Endothelial cell (in vitro differentiated cells): ENCODE results near the gene ZNF774. TPM values are rescaled to one million over a fixed set of nuclear protein-coding genes. Genes with fewer than 3 reads are reported as not detected.

Experiments
- DNase-seq: peaks from one replicate; pipeline ENCODE4 v3.0.0; 2021; ENCODE audit warnings: low spot score
- H3K27ac Mint-ChIP-seq: one replicate; pipeline ENCODE4 v1.8.0; 2021; ENCODE audit warnings: mixed read lengths, inconsistent platforms; ENCODE audit not compliant: unreplicated experiment
- H3K27me3 Mint-ChIP-seq: one replicate; pipeline ENCODE4 v1.8.0; 2021; ENCODE audit warnings: mild to moderate bottlenecking, moderate library complexity, mixed read lengths, inconsistent platforms; ENCODE audit not compliant: unreplicated experiment
- H3K36me3 Mint-ChIP-seq: one replicate; pipeline ENCODE4 v1.8.0; 2021; ENCODE audit warnings: mild to moderate bottlenecking, low read depth, mixed read lengths, inconsistent platforms; ENCODE audit not compliant: unreplicated experiment
- H3K4me1 Mint-ChIP-seq: one replicate; pipeline ENCODE4 v1.8.0; 2021; ENCODE audit warnings: mild to moderate bottlenecking, mixed read lengths, inconsistent platforms; ENCODE audit not compliant: unreplicated experiment
- H3K4me3 Mint-ChIP-seq: one replicate; pipeline ENCODE4 v1.8.0; 2021; ENCODE audit warnings: mild to moderate bottlenecking, mixed read lengths, inconsistent platforms; ENCODE audit not compliant: unreplicated experiment
- H3K9me3 Mint-ChIP-seq: one replicate; pipeline ENCODE4 v1.8.0; 2021; ENCODE audit warnings: mixed read lengths, inconsistent platforms; ENCODE audit not compliant: unreplicated experiment
- total RNA-seq: library from RNA; stranded (reverse); fragmentation: NEBNext Ultra II Directional; extraction: Animal tissue kit (Norgen Biotek cat#: 25700); gene quantifications from one replicate; pipeline ENCODE4 v1.2.1, GENCODE V29; 2021; ENCODE audit not compliant: unreplicated experiment
- TF ChIP-seq, protein P1 (sequence below): fragments of 200-600 bp; sonication (generic); IDR thresholded peaks from one replicate; pipeline ENCODE4 v1.5.0; 2021; ENCODE audit warnings: antibody characterized with exemption; ENCODE audit not compliant: unreplicated experiment

The ZNF774 gene
- total RNA-seq, 1 donor from 2014 or later: 4.1 TPM

DNA sequence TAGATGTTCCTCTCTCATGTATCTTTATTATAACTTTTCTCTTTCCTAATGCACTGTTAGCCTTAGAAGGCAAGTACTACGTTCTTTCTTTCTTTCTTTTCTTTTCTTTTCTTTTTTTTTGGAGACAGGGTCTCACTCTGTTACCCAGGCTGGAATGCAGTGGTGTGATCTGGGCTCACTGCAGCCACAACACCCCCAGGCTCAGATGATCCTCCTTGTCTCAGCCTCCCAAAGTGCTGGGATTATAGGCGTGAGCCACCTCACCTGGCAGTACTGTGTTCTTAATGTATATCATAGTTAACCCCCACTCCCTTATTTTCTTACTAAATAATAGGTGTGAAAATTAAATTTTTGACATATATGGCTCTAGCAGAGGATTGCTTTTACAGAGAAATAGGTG, 59.1 kb downstream of the ZNF774 start:
- no peak for DNase-seq
- H3K27me3 Mint-ChIP-seq: no peaks in the 10 kb centered on the region
- H3K27ac Mint-ChIP-seq: no peak overlapping the region
- peaks cover 45% of the 10 kb centered on the region for H3K4me1 Mint-ChIP-seq
- peaks cover 4% of the 10 kb centered on the region for H3K36me3 Mint-ChIP-seq
- no peaks in the 10 kb centered on the region for H3K9me3 Mint-ChIP-seq
- no peak overlapping the region for H3K4me3 Mint-ChIP-seq
- TF ChIP-seq, protein P1, sequence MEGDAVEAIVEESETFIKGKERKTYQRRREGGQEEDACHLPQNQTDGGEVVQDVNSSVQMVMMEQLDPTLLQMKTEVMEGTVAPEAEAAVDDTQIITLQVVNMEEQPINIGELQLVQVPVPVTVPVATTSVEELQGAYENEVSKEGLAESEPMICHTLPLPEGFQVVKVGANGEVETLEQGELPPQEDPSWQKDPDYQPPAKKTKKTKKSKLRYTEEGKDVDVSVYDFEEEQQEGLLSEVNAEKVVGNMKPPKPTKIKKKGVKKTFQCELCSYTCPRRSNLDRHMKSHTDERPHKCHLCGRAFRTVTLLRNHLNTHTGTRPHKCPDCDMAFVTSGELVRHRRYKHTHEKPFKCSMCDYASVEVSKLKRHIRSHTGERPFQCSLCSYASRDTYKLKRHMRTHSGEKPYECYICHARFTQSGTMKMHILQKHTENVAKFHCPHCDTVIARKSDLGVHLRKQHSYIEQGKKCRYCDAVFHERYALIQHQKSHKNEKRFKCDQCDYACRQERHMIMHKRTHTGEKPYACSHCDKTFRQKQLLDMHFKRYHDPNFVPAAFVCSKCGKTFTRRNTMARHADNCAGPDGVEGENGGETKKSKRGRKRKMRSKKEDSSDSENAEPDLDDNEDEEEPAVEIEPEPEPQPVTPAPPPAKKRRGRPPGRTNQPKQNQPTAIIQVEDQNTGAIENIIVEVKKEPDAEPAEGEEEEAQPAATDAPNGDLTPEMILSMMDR: no peak

Other genes with a start within 250 kb of the ZNF774 start
- 133 TPM for gene IDH2, start 249.8 kb upstream of the ZNF774 start, total RNA-seq
- gene SEMA4B, start 151.0 kb upstream of the ZNF774 start, total RNA-seq: 11.2 TPM
- gene CIB1, start 118.3 kb upstream of the ZNF774 start, total RNA-seq: 19.8 TPM
- 7.7 TPM for gene GDPGP1, start 118.1 kb upstream of the ZNF774 start, total RNA-seq
- gene TTLL13, start 102.7 kb upstream of the ZNF774 start, total RNA-seq: not detected
- gene NGRN, start 86.6 kb upstream of the ZNF774 start, total RNA-seq: 69.0 TPM
- gene IQGAP1, start 36.0 kb downstream of the ZNF774 start, total RNA-seq: 86.4 TPM
- 27.1 TPM for gene CRTC3, start 177.6 kb downstream of the ZNF774 start, total RNA-seq